ENCODE measurements around the gene TWIST2. TPM values are rescaled to one million over a fixed set of nuclear protein-coding genes. Genes with fewer than 3 reads are reported as not detected.

The TWIST2 gene
- polyA plus RNA-seq, 2 donors: 1.8 to 5.2 TPM

DNA sequence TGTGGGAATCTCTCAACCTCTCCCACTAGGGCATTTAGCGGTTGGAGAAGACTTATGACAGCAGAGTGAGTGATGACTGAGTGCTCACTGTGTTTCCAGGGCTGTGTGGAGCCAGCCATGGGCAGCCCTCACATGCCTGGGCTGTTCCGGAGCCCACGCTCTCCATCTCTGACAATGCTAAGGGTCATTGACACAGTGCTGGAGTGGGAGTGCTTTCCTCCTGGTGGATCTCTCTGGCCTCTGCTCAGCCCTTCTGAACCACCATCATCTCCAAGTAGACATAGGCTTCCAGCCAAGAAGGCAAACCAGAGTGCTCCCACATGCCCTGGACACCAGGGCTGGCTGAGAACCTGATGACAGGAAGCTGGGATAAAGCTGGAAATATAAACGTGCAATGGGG lies 33.1 kb upstream of the TWIST2 start:
- no peaks in the 10 kb centered on the region for H3K9me3 ChIP-seq (ENCODE audit: control insufficient read depth in 2 of 2, insufficient read depth in 1 of 2, low read depth in 1 of 2, low read length in 1 of 2)
- no peak overlapping the region for H3K4me3 ChIP-seq (ENCODE audit: low read depth in 1 of 2, low read length in 2 of 2)
- H3K4me1 ChIP-seq (ENCODE audit: control insufficient read depth in 2 of 2, insufficient read depth in 2 of 2, low read length in 1 of 2): no peaks in the 10 kb centered on the region
- H3K27me3 ChIP-seq (ENCODE audit: control insufficient read depth in 1 of 2, insufficient read depth in 2 of 2, low read length in 2 of 2): no peaks in the 10 kb centered on the region
- H3K36me3 ChIP-seq (ENCODE audit: control insufficient read depth in 2 of 2, insufficient read depth in 2 of 2, low read length in 1 of 2): no peaks in the 10 kb centered on the region
- no peak overlapping the region for H3K27ac ChIP-seq (ENCODE audit: low read depth in 2 of 2, low read length in 1 of 2)
- 82 to 86% methylated on average over 4 of the region's 4 CpGs for WGBS, 2 donors

DNA sequence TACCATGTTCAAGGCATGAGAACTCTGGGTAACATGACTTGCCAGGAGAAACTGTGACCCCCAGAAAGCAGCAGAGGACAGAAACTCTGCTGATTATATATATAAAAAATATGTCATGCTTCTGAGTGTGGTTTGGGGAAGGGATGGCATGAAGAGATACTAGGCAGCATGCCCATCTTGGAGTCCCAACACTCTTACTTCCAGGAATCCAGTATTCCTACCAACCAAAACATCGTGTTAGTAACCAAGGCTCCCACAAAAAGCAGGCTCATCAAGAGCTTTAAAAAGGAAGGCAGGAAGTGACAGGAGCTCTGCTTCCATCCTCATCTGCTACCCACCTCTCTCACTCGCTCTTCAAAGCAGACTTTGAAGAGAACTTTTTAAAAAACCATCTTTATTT lies 31.6 kb upstream of the TWIST2 start:
- no peak overlapping the region for H3K4me3 ChIP-seq (ENCODE audit: low read depth in 1 of 2, low read length in 2 of 2)
- H3K36me3 ChIP-seq (ENCODE audit: control insufficient read depth in 2 of 2, insufficient read depth in 2 of 2, low read length in 1 of 2): no peaks in the 10 kb centered on the region
- H3K27ac ChIP-seq (ENCODE audit: low read depth in 2 of 2, low read length in 1 of 2): no peak overlapping the region
- no peaks in the 10 kb centered on the region for H3K9me3 ChIP-seq (ENCODE audit: control insufficient read depth in 2 of 2, insufficient read depth in 1 of 2, low read depth in 1 of 2, low read length in 1 of 2)
- H3K27me3 ChIP-seq (ENCODE audit: control insufficient read depth in 1 of 2, insufficient read depth in 2 of 2, low read length in 2 of 2): no peaks in the 10 kb centered on the region
- WGBS, 2 donors: 58 to 69% methylated on average over 2 of the region's 2 CpGs
- no peaks in the 10 kb centered on the region for H3K4me1 ChIP-seq (ENCODE audit: control insufficient read depth in 2 of 2, insufficient read depth in 2 of 2, low read length in 1 of 2)

DNA sequence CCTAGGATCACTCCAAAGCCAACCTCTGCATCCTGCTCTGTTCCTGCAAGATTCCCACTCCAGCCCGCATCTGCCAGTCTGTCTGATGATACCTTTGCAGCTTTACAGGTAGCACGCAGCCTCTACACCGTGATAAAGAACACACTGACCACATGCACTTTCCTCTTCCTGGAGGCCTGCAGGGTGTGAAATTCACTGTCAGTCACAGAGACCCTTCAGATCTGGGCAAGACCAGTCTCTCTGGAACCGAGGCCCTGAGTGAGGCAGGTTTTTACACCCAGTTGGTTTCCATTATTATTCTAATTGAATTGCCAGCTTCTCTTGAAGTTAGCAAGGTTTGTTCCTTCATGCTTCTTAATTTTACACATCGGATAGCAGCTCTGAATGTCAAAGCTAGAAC lies 30.5 kb upstream of the TWIST2 start:
- Histone ChIP-seq H3K4me1 (ENCODE audit: control insufficient read depth in 2 of 2, insufficient read depth in 2 of 2, low read length in 1 of 2) (no peaks in the 10 kb centered on the region), H3K27me3 (ENCODE audit: control insufficient read depth in 1 of 2, insufficient read depth in 2 of 2, low read length in 2 of 2) (no peaks in the 10 kb centered on the region), H3K36me3 (ENCODE audit: control insufficient read depth in 2 of 2, insufficient read depth in 2 of 2, low read length in 1 of 2) (no peaks in the 10 kb centered on the region), H3K27ac (ENCODE audit: low read depth in 2 of 2, low read length in 1 of 2) (no peak overlapping the region), H3K9me3 (ENCODE audit: control insufficient read depth in 2 of 2, insufficient read depth in 1 of 2, low read depth in 1 of 2, low read length in 1 of 2) (no peaks in the 10 kb centered on the region), H3K4me3 (ENCODE audit: low read depth in 1 of 2, low read length in 2 of 2) (no peak overlapping the region)
- 43 to 49% methylated on average over 5 of the region's 5 CpGs for WGBS, 2 donors

DNA sequence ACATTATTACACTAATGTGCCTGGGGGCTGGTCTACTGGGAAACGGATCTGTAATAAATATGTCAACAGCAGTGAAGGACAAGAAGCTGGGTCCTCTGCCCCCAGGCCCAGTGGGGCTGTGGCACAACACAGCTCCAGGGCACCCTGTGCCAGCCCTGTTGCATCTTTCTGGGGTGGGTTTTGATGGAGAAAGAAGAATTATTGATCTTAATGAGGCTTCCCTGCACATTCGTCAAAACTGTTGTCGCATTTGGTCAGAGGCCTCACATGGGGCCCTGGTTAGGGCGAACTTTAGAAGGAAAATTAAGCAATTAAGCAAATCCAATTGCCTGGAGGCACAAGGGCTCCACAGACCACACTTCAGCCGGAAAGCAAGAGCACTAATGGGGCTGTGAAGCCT lies 30.0 kb upstream of the TWIST2 start:
- Histone ChIP-seq H3K9me3 (ENCODE audit: control insufficient read depth in 2 of 2, insufficient read depth in 1 of 2, low read depth in 1 of 2, low read length in 1 of 2) (no peaks in the 10 kb centered on the region), H3K36me3 (ENCODE audit: control insufficient read depth in 2 of 2, insufficient read depth in 2 of 2, low read length in 1 of 2) (no peaks in the 10 kb centered on the region), H3K4me1 (ENCODE audit: control insufficient read depth in 2 of 2, insufficient read depth in 2 of 2, low read length in 1 of 2) (no peaks in the 10 kb centered on the region), H3K4me3 (ENCODE audit: low read depth in 1 of 2, low read length in 2 of 2) (no peak overlapping the region), H3K27ac (ENCODE audit: low read depth in 2 of 2, low read length in 1 of 2) (no peak overlapping the region), H3K27me3 (ENCODE audit: control insufficient read depth in 1 of 2, insufficient read depth in 2 of 2, low read length in 2 of 2) (no peaks in the 10 kb centered on the region)
- WGBS, 2 donors: 68 to 71% methylated on average over 5 of the region's 5 CpGs

DNA sequence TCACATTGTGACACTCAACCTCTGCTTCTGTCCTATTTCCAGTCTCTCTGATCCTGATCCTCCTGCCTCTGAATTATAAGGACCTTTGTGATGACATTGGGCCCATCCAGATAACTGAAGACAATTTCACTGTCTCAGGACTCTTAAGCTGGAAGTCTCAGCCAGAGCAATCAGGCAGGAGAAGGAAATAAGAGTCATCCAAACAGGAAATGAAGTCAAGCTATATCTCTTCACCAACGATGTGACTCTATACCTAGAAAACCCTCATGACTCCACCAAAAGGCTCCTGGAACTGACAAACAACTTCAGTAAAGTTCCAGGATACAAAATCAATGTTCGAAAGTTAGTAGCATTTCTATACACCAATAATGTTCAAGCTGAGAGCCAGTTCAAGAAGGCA lies 29.3 kb upstream of the TWIST2 start:
- 57 to 66% methylated on average over 2 of the region's 2 CpGs for WGBS, 2 donors
- Histone ChIP-seq H3K4me1 (ENCODE audit: control insufficient read depth in 2 of 2, insufficient read depth in 2 of 2, low read length in 1 of 2) (no peaks in the 10 kb centered on the region), H3K36me3 (ENCODE audit: control insufficient read depth in 2 of 2, insufficient read depth in 2 of 2, low read length in 1 of 2) (no peaks in the 10 kb centered on the region), H3K27me3 (ENCODE audit: control insufficient read depth in 1 of 2, insufficient read depth in 2 of 2, low read length in 2 of 2) (no peaks in the 10 kb centered on the region), H3K4me3 (ENCODE audit: low read depth in 1 of 2, low read length in 2 of 2) (no peak overlapping the region), H3K9me3 (ENCODE audit: control insufficient read depth in 2 of 2, insufficient read depth in 1 of 2, low read depth in 1 of 2, low read length in 1 of 2) (peaks cover 0 to 4% of the 10 kb centered on the region in 2 donors), H3K27ac (ENCODE audit: low read depth in 2 of 2, low read length in 1 of 2) (no peak overlapping the region)

DNA sequence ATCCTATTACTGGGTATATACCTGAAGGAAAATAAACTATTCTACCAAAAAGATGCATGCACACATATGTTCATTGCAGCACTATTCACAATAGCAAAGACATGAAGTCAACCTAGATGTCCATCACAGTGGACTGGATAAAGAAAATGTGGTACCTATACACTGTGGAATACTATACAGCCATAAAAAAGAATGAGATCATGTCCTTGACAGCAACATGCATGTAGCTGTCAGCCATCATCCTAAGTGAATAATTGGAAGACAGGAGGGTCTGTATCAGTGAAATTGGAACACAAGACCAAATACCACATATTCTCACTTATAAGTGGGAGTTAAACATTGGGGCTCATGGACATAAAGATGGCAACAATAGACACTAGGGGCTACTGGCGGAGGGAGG lies 27.7 kb upstream of the TWIST2 start:
- Histone ChIP-seq H3K27me3 (ENCODE audit: control insufficient read depth in 1 of 2, insufficient read depth in 2 of 2, low read length in 2 of 2) (no peaks in the 10 kb centered on the region), H3K4me1 (ENCODE audit: control insufficient read depth in 2 of 2, insufficient read depth in 2 of 2, low read length in 1 of 2) (no peaks in the 10 kb centered on the region), H3K4me3 (ENCODE audit: low read depth in 1 of 2, low read length in 2 of 2) (no peak overlapping the region), H3K9me3 (ENCODE audit: control insufficient read depth in 2 of 2, insufficient read depth in 1 of 2, low read depth in 1 of 2, low read length in 1 of 2) (peaks cover 3 to 4% of the 10 kb centered on the region in 2 donors), H3K27ac (ENCODE audit: low read depth in 2 of 2, low read length in 1 of 2) (no peak overlapping the region), H3K36me3 (ENCODE audit: control insufficient read depth in 2 of 2, insufficient read depth in 2 of 2, low read length in 1 of 2) (no peaks in the 10 kb centered on the region)
- WGBS, 2 donors: 85 to 100% methylated on average over 1 of the region's 1 CpG

DNA sequence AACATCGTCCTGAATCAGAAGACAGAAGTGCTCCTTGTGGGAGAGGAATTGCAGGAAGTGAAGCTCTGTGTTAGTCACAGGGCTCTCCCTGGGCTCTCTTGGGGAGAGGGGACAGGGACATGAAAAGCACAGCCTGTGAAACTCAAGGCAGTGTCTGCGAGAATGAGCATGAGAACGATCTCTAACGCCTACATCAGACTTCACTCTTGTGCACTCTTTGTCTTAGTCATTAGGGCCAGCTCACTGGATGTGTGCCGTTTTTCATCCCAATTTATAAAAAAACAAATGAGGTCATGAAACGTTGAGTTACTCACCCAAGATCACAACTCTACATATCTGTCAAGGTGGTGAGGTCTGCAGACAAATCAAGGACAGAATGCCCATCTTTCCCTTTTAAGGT lies 27.0 kb upstream of the TWIST2 start:
- WGBS, 2 donors: 55 to 59% methylated on average over 6 of the region's 6 CpGs
- Histone ChIP-seq H3K36me3 (ENCODE audit: control insufficient read depth in 2 of 2, insufficient read depth in 2 of 2, low read length in 1 of 2) (no peaks in the 10 kb centered on the region), H3K9me3 (ENCODE audit: control insufficient read depth in 2 of 2, insufficient read depth in 1 of 2, low read depth in 1 of 2, low read length in 1 of 2) (peaks cover 3 to 4% of the 10 kb centered on the region in 2 donors), H3K4me3 (ENCODE audit: low read depth in 1 of 2, low read length in 2 of 2) (no peak overlapping the region), H3K27me3 (ENCODE audit: control insufficient read depth in 1 of 2, insufficient read depth in 2 of 2, low read length in 2 of 2) (no peaks in the 10 kb centered on the region), H3K4me1 (ENCODE audit: control insufficient read depth in 2 of 2, insufficient read depth in 2 of 2, low read length in 1 of 2) (no peaks in the 10 kb centered on the region), H3K27ac (ENCODE audit: low read depth in 2 of 2, low read length in 1 of 2) (no peak overlapping the region)

DNA sequence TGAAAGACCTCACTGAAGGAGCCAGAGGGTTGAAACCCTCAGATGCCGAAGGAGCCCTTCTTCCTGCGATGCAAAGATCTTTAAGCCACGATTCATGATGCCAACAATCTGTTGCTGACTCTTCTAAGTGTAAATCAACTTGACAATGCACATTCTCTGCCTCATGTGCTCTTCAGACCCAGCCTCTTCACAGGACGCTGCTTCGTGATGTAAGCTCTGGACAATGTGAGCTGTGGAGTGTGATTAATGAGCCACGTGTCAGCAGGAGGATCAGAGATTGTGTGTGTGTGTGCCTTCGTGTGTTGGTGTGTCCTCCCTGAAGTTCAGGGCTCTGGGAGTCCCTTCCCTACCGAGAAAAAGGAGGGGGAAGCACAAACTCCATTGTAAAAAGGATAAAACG lies 26.5 kb upstream of the TWIST2 start:
- H3K4me3 ChIP-seq (ENCODE audit: low read depth in 1 of 2, low read length in 2 of 2): no peak overlapping the region
- peaks cover 3 to 4% of the 10 kb centered on the region in 2 donors for H3K9me3 ChIP-seq (ENCODE audit: control insufficient read depth in 2 of 2, insufficient read depth in 1 of 2, low read depth in 1 of 2, low read length in 1 of 2)
- H3K27ac ChIP-seq (ENCODE audit: low read depth in 2 of 2, low read length in 1 of 2): no peak overlapping the region
- no peaks in the 10 kb centered on the region for H3K4me1 ChIP-seq (ENCODE audit: control insufficient read depth in 2 of 2, insufficient read depth in 2 of 2, low read length in 1 of 2)
- H3K27me3 ChIP-seq (ENCODE audit: control insufficient read depth in 1 of 2, insufficient read depth in 2 of 2, low read length in 2 of 2): no peaks in the 10 kb centered on the region
- no peaks in the 10 kb centered on the region for H3K36me3 ChIP-seq (ENCODE audit: control insufficient read depth in 2 of 2, insufficient read depth in 2 of 2, low read length in 1 of 2)
- WGBS, 2 donors: 48 to 52% methylated on average over 9 of the region's 9 CpGs

DNA sequence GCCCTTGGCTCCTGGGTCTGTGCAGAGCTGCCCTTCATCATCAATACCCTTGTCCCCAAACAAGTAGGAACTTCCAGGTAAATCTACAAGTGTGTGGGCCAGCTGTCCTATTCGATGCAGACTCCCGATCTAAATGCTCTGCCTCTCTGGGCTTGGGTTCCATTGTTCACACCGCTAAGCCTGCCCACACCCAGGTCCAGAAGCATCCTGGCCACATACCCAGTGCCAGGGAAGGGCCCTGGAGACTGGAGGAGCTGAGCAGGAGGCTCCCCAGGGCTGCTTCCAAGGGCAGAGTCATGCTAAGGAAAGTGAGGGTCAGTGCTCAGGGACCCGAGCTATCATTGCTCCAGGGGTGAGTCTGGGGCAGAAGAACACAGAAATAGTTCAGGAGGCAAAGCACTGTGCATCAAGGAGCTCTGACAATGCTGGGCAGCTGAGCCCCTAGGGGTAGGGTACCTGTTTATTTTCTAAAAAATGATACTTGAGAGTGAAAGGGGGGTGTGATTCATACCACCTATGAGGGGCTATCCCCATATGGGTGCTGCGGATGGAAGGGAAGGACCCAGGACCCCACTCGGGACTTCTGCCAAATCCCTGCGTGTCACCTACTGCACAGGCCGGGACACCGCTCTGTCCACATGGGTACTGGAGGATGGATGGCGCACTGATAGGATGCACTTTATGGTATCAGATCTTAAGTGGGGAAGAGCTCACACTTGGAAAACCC lies 25.8 kb upstream of the TWIST2 start:
- H3K36me3 ChIP-seq (ENCODE audit: control insufficient read depth in 2 of 2, insufficient read depth in 2 of 2, low read length in 1 of 2): no peaks in the 10 kb centered on the region
- no peaks in the 10 kb centered on the region for H3K4me1 ChIP-seq (ENCODE audit: control insufficient read depth in 2 of 2, insufficient read depth in 2 of 2, low read length in 1 of 2)
- peaks cover 3 to 4% of the 10 kb centered on the region in 2 donors for H3K9me3 ChIP-seq (ENCODE audit: control insufficient read depth in 2 of 2, insufficient read depth in 1 of 2, low read depth in 1 of 2, low read length in 1 of 2)
- 75 to 78% methylated on average over 10 of the region's 10 CpGs for WGBS, 2 donors
- H3K27me3 ChIP-seq (ENCODE audit: control insufficient read depth in 1 of 2, insufficient read depth in 2 of 2, low read length in 2 of 2): no peaks in the 10 kb centered on the region
- no peak overlapping the region for H3K27ac ChIP-seq (ENCODE audit: low read depth in 2 of 2, low read length in 1 of 2)
- no peak overlapping the region for H3K4me3 ChIP-seq (ENCODE audit: low read depth in 1 of 2, low read length in 2 of 2)

DNA sequence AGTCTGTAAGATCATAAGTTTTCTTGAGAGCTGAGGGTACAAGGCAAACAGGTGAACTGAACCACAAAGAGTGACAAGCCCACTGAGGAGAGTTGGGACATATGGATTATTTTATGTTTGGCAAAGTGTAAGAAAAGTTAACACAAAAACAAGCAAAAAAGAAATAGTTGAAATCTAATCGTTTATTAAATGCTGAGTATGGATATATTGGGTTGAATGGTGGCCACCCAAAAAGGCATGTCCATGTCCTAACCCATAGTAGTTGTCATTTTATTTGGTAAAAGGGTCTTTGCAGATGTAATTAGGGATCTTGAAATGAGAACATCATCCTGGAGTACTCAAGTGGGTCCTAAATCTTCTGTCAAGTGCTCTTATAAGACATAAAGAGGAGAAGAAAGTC lies 24.9 kb upstream of the TWIST2 start:
- peaks cover 3 to 4% of the 10 kb centered on the region in 2 donors for H3K9me3 ChIP-seq (ENCODE audit: control insufficient read depth in 2 of 2, insufficient read depth in 1 of 2, low read depth in 1 of 2, low read length in 1 of 2)
- no peaks in the 10 kb centered on the region for H3K27me3 ChIP-seq (ENCODE audit: control insufficient read depth in 1 of 2, insufficient read depth in 2 of 2, low read length in 2 of 2)
- H3K4me3 ChIP-seq (ENCODE audit: low read depth in 1 of 2, low read length in 2 of 2): no peak overlapping the region
- no peak overlapping the region for H3K27ac ChIP-seq (ENCODE audit: low read depth in 2 of 2, low read length in 1 of 2)
- H3K36me3 ChIP-seq (ENCODE audit: control insufficient read depth in 2 of 2, insufficient read depth in 2 of 2, low read length in 1 of 2): no peaks in the 10 kb centered on the region
- no peaks in the 10 kb centered on the region for H3K4me1 ChIP-seq (ENCODE audit: control insufficient read depth in 2 of 2, insufficient read depth in 2 of 2, low read length in 1 of 2)
- WGBS, 2 donors: 49 to 90% methylated on average over 1 of the region's 1 CpG

Measured in esophagus (tissue), 2 donors.